Cerebellar nuclear complex (tissue), 1 donor: ENCODE data around the gene OSBP2.
"Not testable (repeated sequence)": the region's sequence is repeated elsewhere in the genome, so short reads cannot be mapped to it uniquely, and the experiment has no call there.

ENCODE experiments used
- DNase-seq, 2 experiments: peaks; one replicate each; lab custom pipeline; 2025; lab: John Stamatoyannopoulos, UW

Gene OSBP2

DNA sequence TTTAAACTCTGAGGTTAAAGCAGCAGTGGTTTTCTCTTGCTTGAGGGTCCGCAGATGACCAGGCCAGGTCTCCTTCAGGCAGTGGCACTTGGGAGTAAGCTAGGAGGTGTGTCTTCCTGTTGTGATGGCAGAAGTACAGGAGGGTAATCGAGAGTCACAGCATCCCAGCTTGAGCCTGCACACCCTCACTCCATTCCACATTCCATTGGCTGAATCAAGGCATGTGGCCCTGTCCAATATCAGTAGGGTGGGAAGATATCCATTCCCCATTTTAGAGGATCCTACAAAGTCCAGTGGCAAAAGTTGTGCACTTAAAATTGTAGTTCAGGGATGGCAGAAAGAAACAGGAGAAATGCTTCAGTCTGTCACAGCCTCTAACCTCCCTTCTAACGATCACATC is 23.3 kb downstream of the OSBP2 start:
- no peak for DNase-seq

DNA sequence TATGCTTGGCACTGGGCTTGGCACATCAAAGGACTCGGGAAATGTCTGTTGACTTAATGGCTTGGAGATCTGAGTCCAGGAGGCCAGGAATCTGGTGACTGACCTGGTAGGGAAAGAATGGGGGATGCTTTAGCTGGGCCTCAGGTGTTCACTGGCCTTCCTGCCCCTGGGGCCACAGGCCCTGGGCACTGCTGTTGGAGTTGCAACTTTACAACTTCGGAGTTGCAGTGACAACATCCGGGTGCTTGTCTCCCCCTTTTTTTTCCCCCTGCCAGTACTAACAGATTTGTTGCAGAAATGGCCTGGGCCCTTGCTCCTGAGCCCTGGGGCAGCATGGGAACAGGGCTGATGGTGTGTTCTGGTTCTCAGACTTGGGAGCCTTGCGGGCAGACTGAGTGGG is 23.8 kb downstream of the OSBP2 start:
- no peak for DNase-seq

GRCh38 chr22:30718938-30719337 is 24.3 kb downstream of the OSBP2 start:
- DNase-seq, result no peak

- no peak for DNase-seq
Measured at GRCh38 chr22:30720263-30720837, 25.7 kb downstream of the OSBP2 start.

DNA sequence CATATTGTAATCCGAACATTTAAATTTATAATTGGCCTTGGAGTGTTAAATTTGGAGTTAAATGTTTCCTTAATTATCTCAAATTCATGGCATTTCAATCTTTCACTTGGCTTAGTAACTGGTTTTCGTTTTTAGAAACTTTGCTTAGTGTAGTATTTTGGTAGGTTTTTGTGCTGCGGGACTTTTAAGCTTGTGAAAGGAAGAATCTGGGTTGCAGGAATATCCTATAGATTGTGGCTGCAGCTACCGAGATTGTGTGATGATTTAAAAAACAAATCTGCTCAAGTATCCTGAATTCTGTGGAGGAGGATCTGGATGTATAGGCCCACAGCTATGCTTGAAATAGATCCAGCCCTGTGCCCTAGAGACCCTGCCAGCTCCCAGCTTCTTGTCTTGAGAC is 27.1 kb downstream of the OSBP2 start:
- no peak for DNase-seq

DNA sequence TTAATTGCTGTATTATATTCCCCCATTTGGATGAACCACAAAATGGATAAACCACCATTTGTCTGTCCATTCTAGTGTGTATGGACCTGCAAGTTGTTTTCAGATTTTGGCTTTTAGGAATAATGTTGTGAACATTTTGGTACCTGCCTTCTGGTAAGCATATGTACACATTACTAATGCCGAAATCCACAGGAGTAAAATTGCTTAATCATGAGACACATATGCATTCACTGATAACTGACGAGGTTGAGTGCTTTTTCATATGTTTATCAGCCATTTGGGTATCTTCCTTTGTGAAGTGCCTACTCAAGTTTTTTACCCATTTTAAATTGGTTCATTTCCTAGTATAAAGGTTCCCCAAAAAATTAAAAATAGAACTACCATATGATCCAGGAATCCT is 34.2 kb downstream of the OSBP2 start:
- no peak for DNase-seq

GRCh38 chr22:30731658-30732057 is 37.0 kb downstream of the OSBP2 start:
- DNase-seq, result no peak

GRCh38 chr22:30732426-30732825 is 37.8 kb downstream of the OSBP2 start:
- DNase-seq, result no peak

GRCh38 chr22:30733181-30733631 is 38.5 kb downstream of the OSBP2 start:
- no peak for DNase-seq

- DNase-seq, result not testable (repeated sequence)
Measured at GRCh38 chr22:30740007-30740406, 45.3 kb downstream of the OSBP2 start.

GRCh38 chr22:30740511-30740910 is 45.8 kb downstream of the OSBP2 start:
- not testable (repeated sequence) for DNase-seq

- DNase-seq, result no peak
Measured at GRCh38 chr22:30742291-30743256, 47.9 kb downstream of the OSBP2 start.

DNA sequence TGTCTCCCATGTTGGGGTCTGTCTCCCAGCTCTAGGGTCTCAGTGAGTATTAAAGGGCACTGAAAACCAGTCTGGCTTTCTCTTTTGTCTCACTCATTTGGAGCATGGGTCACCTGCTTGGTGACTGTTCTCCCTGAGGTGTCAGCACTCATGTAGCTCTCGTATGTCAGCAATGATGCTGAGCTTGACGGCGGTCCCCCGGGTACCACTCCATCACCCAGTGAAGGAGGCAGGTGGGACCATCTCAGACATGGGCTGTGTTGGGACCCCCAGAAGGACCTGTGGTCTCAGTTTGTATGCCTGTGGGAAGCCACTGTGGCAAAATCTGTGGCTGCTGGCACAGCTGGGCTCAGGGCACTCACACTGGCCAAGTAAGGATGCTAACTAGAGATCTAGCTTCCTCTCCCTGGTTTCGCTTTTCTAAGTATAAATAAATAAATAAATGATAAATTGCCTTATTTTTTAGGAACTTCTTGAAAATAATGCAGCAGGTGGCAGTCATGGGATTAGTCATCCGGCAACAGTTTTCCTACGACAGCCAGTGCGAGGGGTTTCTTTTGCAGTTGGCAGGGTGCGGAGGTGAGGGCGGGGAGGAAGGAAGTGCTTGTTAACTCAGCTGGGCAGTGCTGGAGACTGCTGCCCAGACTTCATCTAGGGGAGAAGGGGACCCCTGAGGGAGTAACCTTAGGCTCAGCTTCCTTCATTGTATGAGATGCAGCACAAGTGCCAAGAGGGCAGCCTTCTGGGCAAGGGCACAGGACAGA is 48.8 kb downstream of the OSBP2 start:
- no peak for DNase-seq

GRCh38 chr22:30744224-30744623 is 49.5 kb downstream of the OSBP2 start:
- no peak for DNase-seq

GRCh38 chr22:30747493-30747892 is 52.8 kb downstream of the OSBP2 start:
- no peak for DNase-seq

- no peak for DNase-seq
Measured at GRCh38 chr22:30749272-30749671, 54.6 kb downstream of the OSBP2 start.

DNA sequence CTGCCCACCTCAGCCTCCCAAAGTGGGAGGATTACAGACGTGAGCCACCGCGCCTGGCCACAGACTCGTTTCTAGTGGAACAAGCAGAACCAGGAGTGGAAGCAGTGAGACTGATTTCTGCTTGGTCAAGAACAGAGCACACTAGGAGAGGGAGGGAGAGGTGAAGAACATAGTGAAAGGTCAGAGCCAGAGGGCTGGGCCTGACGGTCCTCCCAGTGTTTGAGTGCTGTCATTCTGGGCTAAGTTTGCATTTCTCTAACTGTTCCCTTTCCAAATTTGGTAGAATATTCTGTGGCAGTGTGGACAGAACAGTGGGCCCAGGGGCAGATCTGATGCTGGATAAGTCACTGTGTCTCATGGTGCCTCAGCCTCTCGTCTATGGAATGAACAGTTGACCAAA is 55.2 kb downstream of the OSBP2 start:
- DNase-seq, result no peak

DNA sequence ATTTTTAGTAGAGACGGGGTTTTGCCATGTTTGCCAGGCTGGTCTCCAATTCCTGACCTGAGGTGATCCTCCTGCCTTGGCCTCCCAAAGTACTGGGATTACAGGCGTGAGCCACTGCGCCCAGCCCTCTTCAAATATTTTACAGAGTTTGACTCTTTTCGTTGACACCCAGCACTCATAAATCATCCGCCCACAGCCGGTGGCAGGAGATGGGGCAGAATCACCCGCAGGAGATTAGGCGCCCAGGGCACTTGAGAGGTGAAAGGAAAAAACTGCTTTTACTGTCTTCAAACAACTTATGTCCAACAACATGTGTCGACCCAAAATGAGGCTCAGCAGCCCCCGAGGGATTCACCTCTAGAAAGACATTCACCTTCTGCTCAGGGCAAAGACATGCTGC is 56.9 kb downstream of the OSBP2 start:
- DNase-seq, result no peak

- DNase-seq, result no peak
Measured at GRCh38 chr22:30752771-30753170, 58.1 kb downstream of the OSBP2 start.

- no peak for DNase-seq
Measured at GRCh38 chr22:30753701-30754100, 59.0 kb downstream of the OSBP2 start.

GRCh38 chr22:30754521-30754920 is 59.8 kb downstream of the OSBP2 start:
- DNase-seq, result no peak

DNA sequence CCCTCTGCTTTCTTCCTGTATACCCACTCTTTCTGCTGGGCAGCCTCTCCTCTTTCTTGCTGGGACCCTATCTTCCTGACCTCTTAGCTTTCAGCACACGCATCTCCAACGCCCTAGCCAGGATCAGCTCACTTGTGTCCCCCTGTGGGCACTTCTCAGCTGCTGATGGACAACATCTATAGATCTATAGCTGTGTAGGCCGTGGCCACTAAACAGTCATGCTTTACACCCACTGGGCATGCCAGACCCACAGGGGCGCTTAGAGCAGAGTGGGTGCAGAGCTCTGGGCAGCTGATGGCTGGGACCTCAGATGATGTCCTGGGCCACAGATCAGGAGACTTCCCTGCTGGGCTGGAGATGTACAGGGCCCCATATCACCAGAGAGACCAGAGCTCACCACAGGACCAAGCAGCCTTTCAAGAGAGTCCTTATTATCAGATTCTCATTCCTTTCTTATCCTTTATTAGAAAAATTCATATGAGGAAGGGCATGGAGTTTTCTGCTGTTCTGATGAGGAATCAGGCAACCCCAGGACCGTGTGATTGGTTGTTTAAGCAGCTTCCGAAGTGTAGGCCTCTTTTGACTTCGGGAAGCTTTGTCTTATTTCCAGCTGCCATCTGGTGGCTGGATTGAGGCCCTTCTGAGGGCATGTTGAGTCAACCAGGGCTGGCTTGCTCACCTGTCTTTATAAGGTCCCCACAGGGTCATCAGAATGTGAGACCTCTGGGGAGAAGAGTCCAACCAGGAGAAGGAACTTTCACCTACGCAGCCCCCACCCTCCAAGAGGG is 60.5 kb downstream of the OSBP2 start:
- peak in 1 of 2 experiments; percentile 48 for DNase-seq
